ENCODE data around the gene USP32. TPM values are rescaled to one million over a fixed set of nuclear protein-coding genes. Genes with fewer than 3 reads are reported as not detected.

USP32 gene
- total and polyA plus RNA-seq, 2 of the 8 experiments (the other 6 are each of a cell fraction or from before 2014, with no cell fraction given), result 29.6 to 112 TPM

GRCh38 chr17:60406887-60407286 is 15.0 kb upstream of the USP32 start (continued):
- TF ChIP-seq CHD7 (IDR thresholded peaks at IDR 0.05; ENCODE audit: insufficient replicate concordance, low read length), result no peak
- TF ChIP-seq TCF12 (IDR thresholded peaks at IDR 0.05; ENCODE audit: low read depth, low read length), result no peak
- no peak for TF ChIP-seq POU5F1 (IDR thresholded peaks at IDR 0.05; ENCODE audit: low read depth, low read length)
- no peak for TF ChIP-seq CREB1 (IDR thresholded peaks at IDR 0.05)
- TF ChIP-seq SP1 (IDR thresholded peaks at IDR 0.05; ENCODE audit: low read depth, low read length), result no peak
- no peak for TF ChIP-seq SIX5 (IDR thresholded peaks at IDR 0.05; ENCODE audit: low read depth, low read length)
- TF ChIP-seq TAF7 (optimal IDR thresholded peaks at IDR 0.05; ENCODE audit: borderline replicate concordance, low read depth, low read length), result no peak
